GM18508 (cell line): ENCODE data around the gene GNAO1.

Experiments used
- ATAC-seq: cut with Tn5 transposase; IDR thresholded peaks from one replicate; pipeline ENCODE4 v1.9.1; 2021; ENCODE audit warnings: moderate number of reproducible peaks; ENCODE audit not compliant: insufficient read depth, unreplicated experiment

Gene GNAO1

GRCh38 chr16:56262551-56263245, 71.4 kb downstream of the GNAO1 start:
- ATAC-seq = no peak

GRCh38 chr16:56263711-56264608, 72.7 kb downstream of the GNAO1 start:
- no peak for ATAC-seq

- no peak for ATAC-seq
Measured at GRCh38 chr16:56264609-56264972, 73.3 kb downstream of the GNAO1 start.

- ATAC-seq = no peak
Measured at GRCh38 chr16:56265184-56265583, 73.9 kb downstream of the GNAO1 start.

- ATAC-seq = no peak
Measured at GRCh38 chr16:56265746-56266145, 74.5 kb downstream of the GNAO1 start.

GRCh38 chr16:56266641-56267607, 75.6 kb downstream of the GNAO1 start:
- no peak for ATAC-seq

- no peak for ATAC-seq
Measured at GRCh38 chr16:56267888-56268287, 76.6 kb downstream of the GNAO1 start.

- ATAC-seq = no peak
Measured at GRCh38 chr16:56268799-56269198, 77.5 kb downstream of the GNAO1 start.

GRCh38 chr16:56269281-56269680, 78.0 kb downstream of the GNAO1 start:
- ATAC-seq = no peak

GRCh38 chr16:56269811-56270684, 78.8 kb downstream of the GNAO1 start:
- no peak for ATAC-seq

- no peak for ATAC-seq
Measured at GRCh38 chr16:56270828-56271227, 79.5 kb downstream of the GNAO1 start.

- ATAC-seq = no peak
Measured at GRCh38 chr16:56272583-56272894, 81.2 kb downstream of the GNAO1 start.

- ATAC-seq = no peak
Measured at GRCh38 chr16:56273615-56274014, 82.3 kb downstream of the GNAO1 start.

GRCh38 chr16:56274369-56274768, 83.1 kb downstream of the GNAO1 start:
- ATAC-seq = no peak

GRCh38 chr16:56275076-56275475, 83.8 kb downstream of the GNAO1 start:
- no peak for ATAC-seq

GRCh38 chr16:56275801-56276200, 84.5 kb downstream of the GNAO1 start:
- ATAC-seq = no peak

GRCh38 chr16:56277075-56277474, 85.8 kb downstream of the GNAO1 start:
- ATAC-seq = no peak

GRCh38 chr16:56278196-56278855, 87.0 kb downstream of the GNAO1 start:
- ATAC-seq = no peak

GRCh38 chr16:56279132-56279531, 87.8 kb downstream of the GNAO1 start:
- no peak for ATAC-seq
